Fibroblast of gingiva (primary cell): ENCODE measurements around the gene DNAH8.

Source experiments
- DNase-seq: peaks from one replicate; pipeline ENCODE4 v3.0.0-alpha.2; 2011; ENCODE audit warnings: low read depth

Gene DNAH8

DNA sequence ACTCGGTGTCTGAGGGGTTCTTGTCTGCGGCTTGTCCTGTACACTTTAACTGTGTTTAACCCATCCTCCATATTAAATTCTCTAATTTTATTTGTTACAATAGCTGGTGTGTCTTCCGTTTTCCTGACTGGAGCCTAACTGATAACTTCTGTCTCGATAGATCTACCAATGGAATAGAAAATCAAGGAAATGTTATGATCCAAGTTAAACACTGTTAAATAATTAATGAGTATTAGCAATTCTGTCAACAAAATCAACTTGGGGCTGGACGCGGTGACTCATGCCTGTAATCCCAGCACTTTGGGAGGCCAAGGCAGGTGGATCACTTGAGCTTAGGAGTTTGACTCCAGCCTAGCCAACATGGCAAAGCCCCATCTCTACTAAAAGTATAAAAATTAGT lies 81.7 kb downstream of the DNAH8 start:
- DNase-seq = no peak

GRCh38 chr6:38797391-38797790 lies 82.3 kb downstream of the DNAH8 start:
- no peak for DNase-seq

DNA sequence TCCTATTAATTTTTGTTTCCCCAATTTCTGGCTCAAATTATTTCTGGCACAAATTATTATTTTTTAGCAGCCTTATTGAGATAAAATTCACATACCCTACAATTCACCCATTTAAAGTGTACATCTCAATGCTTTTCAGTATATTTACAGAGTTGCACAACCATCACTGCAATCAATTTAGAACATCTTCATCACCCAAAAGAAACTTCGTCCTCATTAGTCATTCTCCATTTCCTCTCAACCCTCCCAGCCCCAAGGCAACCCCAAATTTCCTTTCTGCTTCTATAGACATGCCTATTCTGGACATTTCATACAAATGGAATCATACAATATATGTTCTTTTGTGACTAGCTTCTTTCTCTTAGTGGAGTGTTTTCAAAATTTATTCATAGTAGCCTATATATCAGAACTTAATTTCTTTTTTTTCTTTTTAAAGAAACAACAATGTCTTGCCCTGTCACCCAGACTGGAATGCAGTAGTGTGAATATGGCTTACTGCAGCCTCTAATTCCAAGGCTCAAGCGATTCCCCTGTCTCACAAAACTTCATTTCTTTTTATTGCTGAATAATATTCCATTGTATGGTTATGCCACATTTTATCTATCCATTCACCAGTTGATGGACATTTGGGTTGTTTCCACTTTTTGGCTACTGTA lies 84.5 kb downstream of the DNAH8 start:
- no peak for DNase-seq

- DNase-seq = no peak
Observed at GRCh38 chr6:38801305-38801704, 86.2 kb downstream of the DNAH8 start.

DNA sequence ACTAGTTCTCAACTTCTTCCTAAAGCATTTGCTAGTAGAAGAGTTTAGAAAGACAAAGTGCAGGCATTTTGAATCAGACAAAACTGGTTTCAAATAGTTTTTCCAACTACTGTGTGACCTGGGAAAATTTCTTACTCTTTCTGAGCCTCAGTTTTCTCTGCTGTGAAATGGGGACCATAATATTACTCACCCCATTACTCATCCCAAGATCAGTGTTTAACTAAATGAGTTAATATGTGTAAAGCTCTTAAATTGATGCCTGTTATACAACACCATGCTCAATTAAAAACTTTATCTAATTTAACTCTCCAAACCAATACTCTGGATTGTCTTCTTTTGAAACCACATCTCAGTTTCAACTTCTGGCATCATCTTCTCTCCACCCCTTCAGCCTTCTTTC lies 87.4 kb downstream of the DNAH8 start:
- DNase-seq = no peak

GRCh38 chr6:38803129-38803528 lies 88.0 kb downstream of the DNAH8 start:
- DNase-seq = no peak

DNA sequence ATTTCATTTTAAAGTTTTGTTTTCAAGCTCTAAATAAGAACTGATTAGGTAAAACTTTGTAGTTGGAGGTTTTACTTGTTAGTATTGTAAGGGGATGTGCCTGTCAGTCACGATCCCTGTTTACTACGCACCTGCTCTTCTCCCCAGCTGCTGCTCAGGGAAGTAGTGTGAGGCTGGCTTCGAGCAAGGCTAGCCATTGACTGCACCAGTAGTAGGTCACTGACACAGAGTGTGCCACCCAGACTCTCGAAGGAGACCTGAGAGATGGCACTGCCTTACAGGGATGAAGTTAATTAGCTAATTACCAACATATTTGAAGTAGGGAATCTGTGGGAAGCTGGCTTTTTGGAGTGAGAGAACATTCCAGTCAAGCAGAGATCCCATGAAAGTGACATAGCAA lies 89.2 kb downstream of the DNAH8 start:
- DNase-seq = no peak

DNA sequence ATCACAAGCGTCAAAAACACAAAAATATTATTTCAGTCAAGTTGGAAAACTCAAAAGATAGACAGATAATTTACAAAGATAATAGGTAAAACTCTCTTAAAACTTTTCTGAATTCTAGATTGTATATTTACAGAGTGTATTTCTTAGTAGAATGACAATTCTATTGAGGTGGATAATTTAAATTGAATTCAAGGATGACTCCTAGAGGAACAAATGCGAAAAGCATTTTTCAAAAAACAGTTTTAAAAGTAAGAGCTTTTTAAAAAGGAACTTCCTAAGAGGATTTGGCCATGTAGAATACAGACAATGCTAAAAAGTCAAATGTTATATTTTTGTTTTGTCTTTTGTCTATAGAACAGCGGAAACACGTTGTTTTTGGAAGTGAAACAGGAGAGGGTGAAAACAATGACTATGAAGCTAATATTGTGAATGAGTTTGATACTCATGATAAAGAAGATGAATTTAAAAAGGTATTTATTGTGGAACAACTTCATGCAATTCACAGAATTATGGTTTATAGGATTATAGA lies 90.1 kb downstream of the DNAH8 start:
- no peak for DNase-seq

DNA sequence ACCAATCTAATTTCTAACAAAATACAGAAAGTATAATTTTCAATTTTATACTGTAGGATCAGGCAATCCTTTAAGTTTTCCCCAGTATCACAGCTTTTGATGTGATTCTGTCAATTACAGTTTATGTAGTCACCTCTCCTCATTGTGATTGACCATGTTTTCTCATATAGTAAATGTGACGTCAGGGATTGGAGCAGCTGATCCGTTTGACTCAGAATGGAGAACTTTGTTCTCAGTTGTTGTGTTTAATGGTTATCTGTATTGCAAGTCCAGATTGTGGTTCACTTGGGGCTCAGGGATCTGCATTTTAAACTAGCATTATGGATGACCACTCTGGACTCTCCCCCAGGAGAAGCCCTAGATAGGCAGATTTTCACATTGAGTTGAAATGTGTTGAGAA lies 90.6 kb downstream of the DNAH8 start:
- no peak for DNase-seq

- no peak for DNase-seq
Observed at GRCh38 chr6:38806271-38806670, 91.2 kb downstream of the DNAH8 start.

- no peak for DNase-seq
Observed at GRCh38 chr6:38806833-38807232, 91.7 kb downstream of the DNAH8 start.

DNA sequence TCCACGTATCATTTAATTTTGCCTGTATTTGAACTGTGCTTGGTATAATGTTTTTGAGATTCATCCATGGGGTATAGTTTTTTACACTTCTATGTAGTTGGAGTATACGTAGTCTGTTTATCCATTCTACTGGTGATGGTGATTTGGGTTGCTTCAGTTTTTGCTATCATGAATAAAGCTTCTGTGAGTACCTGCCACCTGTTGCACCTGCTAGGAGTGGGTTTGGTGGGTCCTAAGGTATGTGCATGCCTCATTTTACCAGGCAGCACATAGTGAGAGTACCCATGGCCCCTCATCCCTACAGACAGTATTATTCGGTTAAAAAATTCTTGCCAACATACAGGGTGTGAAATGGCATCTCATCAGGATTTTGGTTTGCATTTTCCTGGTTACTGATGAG lies 92.9 kb downstream of the DNAH8 start:
- DNase-seq = no peak

DNA sequence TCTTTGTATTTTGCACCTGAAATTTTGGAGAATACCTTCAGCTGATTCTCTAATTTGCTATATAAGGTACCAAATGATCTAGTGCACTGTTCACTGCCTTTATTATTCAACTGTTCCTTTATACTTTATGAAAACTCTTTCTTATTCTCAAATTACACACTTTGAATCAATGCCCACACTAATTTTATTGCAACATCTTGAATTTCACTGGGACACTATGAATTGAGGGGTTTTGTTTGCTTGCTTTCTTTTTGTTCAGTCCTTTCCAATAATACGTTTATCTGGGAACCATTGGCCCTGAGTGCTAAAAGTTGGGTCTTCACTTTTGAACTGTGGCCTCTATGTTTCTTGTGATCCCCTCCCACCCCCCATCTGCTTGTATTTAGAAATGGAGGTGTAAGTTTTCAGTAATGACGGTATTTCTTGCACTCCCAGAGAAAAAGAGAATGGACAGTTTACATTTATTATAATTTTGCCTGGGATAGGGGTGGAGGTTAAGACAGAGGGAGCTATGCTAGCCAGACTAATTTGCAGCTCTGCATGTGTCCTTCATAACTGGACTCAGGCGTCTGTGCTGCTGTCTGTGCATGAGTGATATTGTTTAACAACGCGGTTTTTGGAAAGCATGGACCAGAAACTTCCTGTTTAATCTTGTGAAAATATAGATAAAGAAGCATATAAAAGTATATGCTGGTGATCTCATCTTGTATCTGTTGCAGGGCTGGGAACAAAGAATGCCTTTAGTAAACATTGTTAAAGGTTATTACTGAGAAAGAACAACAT lies 98.1 kb downstream of the DNAH8 start:
- no peak for DNase-seq

GRCh38 chr6:38814761-38815160 lies 99.7 kb downstream of the DNAH8 start:
- DNase-seq = no peak

DNA sequence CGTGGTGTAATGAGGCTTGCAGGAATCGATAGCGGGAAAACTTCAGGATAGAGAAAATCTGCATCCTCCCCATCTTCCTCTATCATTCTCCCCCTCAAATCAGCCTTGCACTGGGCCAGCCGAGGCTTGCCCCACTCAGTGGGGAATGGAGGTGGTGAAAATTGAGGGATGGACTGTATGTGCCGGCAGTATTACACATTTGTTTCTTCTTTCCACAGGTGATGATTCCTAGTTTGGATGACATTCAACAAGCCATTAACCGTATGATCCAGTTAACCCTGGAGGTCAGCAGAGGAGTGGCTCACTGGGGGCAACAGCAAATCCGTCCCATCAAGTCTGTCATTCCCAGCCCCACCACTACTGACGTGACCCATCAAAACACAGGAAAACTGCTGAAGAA lies 100.1 kb downstream of the DNAH8 start:
- DNase-seq = no peak

DNA sequence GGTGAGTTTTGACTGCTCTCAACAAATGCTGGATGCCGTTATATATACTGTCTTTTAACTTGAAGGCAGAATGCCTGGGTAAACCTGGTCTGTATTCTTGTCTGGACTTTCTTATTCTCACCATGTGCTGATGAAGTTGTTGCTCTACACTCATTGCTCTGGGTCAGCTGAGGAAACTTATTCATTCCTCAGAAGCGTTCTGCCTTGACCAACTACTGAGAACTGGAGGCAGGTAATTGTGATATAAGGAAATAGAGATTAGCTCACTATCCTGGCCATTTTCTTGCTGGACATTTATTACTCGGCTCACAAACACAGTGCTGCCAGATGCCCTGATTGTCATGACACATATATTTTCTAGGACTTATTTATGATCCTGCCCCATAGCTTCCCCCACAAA lies 103.6 kb downstream of the DNAH8 start:
- DNase-seq = no peak

GRCh38 chr6:38822963-38823362 lies 107.9 kb downstream of the DNAH8 start:
- no peak for DNase-seq

DNA sequence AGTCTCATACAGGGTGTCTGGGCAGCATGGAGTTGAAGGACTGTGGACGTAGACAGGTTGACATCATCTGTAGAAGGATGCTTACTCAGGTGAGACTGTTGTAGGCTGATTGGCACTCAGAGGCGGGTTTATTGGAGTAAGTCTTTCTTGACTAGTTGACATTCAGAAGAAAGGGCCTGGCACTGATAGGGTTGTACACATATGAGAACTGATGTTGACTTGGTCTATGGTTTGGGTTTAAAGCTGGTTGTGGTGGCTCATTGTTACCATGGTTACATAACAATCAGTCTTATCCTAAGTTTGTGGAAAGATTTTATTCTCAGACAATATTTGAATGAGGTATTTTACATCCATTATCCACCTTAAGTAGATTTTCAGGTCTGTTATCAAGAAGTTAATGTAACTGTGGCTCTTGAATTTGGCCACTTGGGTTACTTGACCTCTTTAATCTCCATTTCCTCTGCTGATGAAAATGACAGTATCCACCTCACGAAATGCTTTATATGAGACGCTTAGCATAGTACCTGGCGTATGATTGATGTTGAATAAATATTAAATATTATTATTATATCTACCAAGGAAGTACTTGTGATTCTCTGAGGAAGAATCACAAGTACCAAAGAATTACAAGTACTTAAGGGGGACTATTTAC lies 109.3 kb downstream of the DNAH8 start:
- no peak for DNase-seq

DNA sequence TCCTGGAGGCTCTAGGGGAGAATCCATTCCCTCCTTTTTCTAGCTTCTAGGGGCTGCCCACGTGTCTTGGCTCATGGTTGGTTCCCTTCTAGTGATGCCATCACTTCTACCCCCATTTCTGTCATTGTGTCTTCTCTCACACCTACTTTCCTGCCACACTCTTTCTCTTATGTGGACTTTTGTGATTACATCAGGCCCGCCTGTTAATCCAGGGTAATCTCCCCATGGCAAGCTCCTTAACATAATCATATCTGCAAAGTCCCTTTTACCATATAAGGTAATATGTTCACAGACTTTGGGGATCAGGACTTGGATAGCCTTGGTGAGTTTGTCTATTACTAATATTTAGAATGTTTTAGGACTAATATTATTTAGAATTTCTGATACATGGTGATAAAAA lies 111.9 kb downstream of the DNAH8 start:
- DNase-seq = no peak

DNA sequence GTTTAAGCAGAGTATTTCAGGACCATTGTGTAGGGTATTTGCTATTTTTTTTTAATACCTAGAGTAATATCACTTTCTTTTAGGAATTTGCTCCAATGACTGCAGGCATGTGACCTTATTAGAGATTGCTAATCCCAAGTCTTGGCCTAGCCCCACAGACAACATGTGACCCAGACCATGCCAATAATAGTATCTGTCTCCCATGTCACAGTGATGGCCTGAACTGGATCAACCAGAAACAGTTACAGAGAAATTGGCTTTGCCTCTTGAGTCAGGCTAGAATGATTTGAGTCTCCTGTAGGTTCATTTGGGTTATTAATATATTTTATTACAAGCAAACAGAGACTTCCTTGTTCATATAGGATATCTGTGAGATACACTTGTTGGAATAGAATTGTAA lies 116.8 kb downstream of the DNAH8 start:
- no peak for DNase-seq

GRCh38 chr6:38833320-38833719 lies 118.2 kb downstream of the DNAH8 start:
- DNase-seq = no peak

GRCh38 chr6:38836585-38836984 lies 121.5 kb downstream of the DNAH8 start:
- no peak for DNase-seq

DNA sequence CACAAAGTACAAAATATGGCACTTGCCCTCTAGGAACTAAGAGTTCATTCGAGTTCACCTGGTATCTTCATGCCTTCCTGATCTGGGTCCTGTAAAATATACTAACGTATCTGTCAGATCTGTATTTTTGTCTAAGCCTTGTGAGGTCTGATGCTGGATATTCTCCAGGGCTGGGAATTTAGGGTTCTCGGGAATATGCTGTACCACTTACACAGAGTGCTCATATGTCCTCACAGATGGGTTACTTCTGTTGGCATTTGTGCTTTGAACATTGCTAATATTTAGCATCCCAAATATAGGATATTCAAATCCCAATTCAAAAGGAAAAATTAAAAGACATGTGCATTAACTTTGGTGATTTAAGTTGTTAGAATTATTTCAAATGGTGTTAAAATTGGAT lies 122.0 kb downstream of the DNAH8 start:
- no peak for DNase-seq
